ENCODE data around the gene SULF2.

SULF2 gene

GRCh38 chr20:47760686-47761481 lies 24.4 kb downstream of the SULF2 start:
- in situ Hi-C loops (cut with HindIII; ENCODE audit: low pct_unique_long_range_greater_than_20kb, low sequenced_read_pairs): no loop called here
- TF ChIP-seq JUND (IDR thresholded peaks at IDR 0.05; ENCODE audit: low read depth): no peak
- DNase-seq (ENCODE audit: low read depth in 1 of 2, low spot score in 1 of 2): no peak

DNA sequence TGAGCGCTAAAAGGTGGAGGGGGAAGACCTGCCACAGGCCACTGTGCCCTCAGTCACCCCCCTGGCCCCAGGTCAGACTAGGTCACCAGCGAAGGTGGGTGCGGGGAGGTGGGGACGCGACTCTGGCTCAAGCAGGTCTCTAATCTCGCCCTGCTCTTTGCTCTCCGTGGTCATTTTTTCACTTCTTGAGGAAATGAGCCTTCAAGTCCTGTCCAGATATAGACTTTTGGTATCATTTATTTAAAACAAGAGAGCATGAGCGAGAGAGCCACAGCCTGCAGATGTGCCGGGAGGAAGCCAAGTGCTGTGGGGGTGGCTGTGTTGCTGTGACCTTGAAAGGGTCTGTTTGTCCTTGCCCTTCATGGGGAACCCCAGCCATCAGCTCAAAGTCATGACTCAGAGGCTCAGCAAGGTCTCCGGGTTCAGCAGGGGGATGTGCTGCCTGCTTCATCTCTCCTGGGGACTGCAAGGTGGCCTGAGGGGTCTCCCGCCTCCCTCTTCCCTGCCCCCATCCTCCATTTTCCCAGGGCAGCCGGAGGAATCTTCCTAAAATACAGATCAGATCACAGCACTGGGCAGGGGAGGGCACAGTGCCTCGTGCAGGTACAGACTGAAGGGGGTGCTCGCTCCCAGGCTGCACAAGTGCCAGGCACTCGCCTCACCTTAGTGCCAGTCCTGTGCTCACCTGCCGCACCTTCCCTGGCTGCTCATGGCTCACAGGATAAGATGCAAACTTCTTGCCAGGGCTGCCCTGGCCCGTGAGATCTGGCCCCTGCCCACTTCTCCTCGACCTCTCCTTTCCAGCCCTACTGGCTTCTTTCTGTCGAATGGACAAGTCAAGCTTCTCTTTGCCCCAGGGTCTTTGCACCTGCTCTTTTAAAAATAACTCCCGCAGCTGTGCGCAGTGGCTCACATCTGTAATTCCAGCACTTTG lies 26.5 kb downstream of the SULF2 start:
- TF ChIP-seq JUND (IDR thresholded peaks at IDR 0.05; ENCODE audit: low read depth): no peak
- no peak for DNase-seq (ENCODE audit: low read depth in 1 of 2, low spot score in 1 of 2)
- in situ Hi-C loops (cut with HindIII; ENCODE audit: low pct_unique_long_range_greater_than_20kb, low sequenced_read_pairs): no loop called here

DNA sequence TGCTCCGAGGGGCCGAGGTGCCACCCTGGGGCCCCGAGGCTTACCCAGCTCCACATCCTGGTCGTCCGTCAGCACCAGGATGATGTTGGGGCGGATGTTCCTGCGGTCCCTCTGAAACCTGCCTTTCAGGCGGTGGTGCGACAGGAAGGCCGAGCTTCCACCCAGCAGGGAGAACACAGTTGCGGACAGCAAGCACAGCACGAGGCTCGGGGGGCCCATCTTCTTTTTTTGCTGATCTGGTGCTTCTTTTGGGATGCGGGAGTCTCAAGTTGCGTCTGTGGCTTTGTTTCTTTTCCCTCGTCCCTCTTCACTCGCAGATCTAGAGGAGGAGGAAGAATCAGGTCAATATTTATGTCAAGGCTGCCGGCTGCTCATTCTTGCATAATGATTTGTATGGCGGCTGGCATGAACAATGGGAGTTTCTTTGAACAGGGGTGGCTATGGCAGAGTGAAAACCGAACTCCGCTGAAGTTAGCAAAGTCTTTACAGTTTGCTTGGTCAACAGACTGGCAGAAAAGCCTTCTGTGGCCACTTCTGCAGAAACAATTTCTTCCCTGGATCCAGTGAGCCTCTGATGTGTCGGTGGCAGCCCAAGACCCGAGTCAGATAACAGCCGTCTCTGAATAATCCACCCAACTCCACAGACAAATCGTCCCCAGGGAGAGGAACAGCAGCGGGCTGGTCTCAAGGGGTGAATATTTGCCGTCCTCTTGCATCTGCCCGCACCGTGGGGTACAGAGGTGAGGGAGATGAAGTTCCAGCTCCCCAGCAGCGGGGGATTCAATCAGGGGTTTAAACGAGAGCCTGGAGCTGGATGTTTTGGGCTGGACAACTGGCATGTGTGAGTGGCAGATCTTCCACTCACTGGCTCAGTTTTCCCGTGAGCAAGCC lies 27.9 kb downstream of the SULF2 start:
- no peak for TF ChIP-seq JUND (IDR thresholded peaks at IDR 0.05; ENCODE audit: low read depth)
- DNase-seq (ENCODE audit: low read depth in 1 of 2, low spot score in 1 of 2): no peak
- in situ Hi-C loops (cut with HindIII; ENCODE audit: low pct_unique_long_range_greater_than_20kb, low sequenced_read_pairs): no loop called here

- no peak for TF ChIP-seq JUND (IDR thresholded peaks at IDR 0.05; ENCODE audit: low read depth)
- DNase-seq (ENCODE audit: low read depth in 1 of 2, low spot score in 1 of 2): no peak
- in situ Hi-C loops (cut with HindIII; ENCODE audit: low pct_unique_long_range_greater_than_20kb, low sequenced_read_pairs): no loop called here
Observed at GRCh38 chr20:47754946-47755652, 30.2 kb downstream of the SULF2 start.

DNA sequence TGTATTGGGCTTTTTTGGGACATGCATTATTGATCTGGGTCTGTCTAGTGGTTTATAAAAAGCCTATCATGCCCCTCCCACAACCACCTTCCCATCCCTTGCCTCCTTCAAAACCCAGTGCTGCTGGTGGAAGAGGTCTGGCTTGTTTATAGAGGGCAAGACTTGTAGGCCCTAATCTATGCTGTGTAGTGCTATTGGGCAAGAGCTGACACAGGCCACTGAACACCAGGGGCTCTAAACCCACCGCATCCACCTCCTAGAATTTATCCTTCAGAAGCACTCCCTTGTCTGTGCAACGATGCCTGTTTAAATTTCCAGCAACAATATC lies 30.9 kb downstream of the SULF2 start:
- in situ Hi-C loops (cut with HindIII; ENCODE audit: low pct_unique_long_range_greater_than_20kb, low sequenced_read_pairs): no loop called here
- no peak for DNase-seq (ENCODE audit: low read depth in 1 of 2, low spot score in 1 of 2)
- no peak for TF ChIP-seq JUND (IDR thresholded peaks at IDR 0.05; ENCODE audit: low read depth)

- DNase-seq (ENCODE audit: low read depth in 1 of 2, low spot score in 1 of 2): no peak
- no peak for TF ChIP-seq JUND (IDR thresholded peaks at IDR 0.05; ENCODE audit: low read depth)
- in situ Hi-C loops (cut with HindIII; ENCODE audit: low pct_unique_long_range_greater_than_20kb, low sequenced_read_pairs): no loop called here
Observed at GRCh38 chr20:47753576-47754387, 31.5 kb downstream of the SULF2 start.

- no peak for DNase-seq (ENCODE audit: low read depth in 1 of 2, low spot score in 1 of 2)
- TF ChIP-seq JUND (IDR thresholded peaks at IDR 0.05; ENCODE audit: low read depth): no peak
- in situ Hi-C loops (cut with HindIII; ENCODE audit: low pct_unique_long_range_greater_than_20kb, low sequenced_read_pairs): no loop called here
Observed at GRCh38 chr20:47751449-47751848, 33.8 kb downstream of the SULF2 start.

GRCh38 chr20:47749339-47749738 lies 35.9 kb downstream of the SULF2 start:
- DNase-seq (ENCODE audit: low read depth in 1 of 2, low spot score in 1 of 2): no peak
- in situ Hi-C loops (cut with HindIII; ENCODE audit: low pct_unique_long_range_greater_than_20kb, low sequenced_read_pairs): no loop called here
- no peak for TF ChIP-seq JUND (IDR thresholded peaks at IDR 0.05; ENCODE audit: low read depth)

- no peak for DNase-seq (ENCODE audit: low read depth in 1 of 2, low spot score in 1 of 2)
- no peak for TF ChIP-seq JUND (IDR thresholded peaks at IDR 0.05; ENCODE audit: low read depth)
- in situ Hi-C loops (cut with HindIII; ENCODE audit: low pct_unique_long_range_greater_than_20kb, low sequenced_read_pairs): no loop called here
Observed at GRCh38 chr20:47748823-47749222, 36.5 kb downstream of the SULF2 start.

DNA sequence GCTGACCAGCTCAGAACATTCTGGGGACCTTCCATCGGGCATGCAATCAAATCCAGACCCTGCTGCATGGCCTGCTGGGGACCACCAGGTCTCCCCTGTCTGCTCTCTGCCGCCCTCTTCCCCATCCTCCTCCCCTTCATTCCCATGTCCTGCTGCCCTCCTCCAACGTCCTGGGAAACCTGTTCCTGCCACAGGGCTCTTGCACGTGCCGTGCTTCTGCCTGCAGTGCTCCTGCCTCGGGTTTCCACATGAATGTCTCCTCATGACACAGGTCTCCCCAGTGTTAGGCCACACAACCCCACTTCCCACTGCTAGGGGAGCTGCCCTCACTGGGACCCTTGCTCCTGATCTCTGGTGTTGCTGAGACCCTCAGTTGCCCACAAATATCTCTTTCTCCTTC lies 37.2 kb downstream of the SULF2 start:
- no peak for DNase-seq (ENCODE audit: low read depth in 1 of 2, low spot score in 1 of 2)
- in situ Hi-C loops (cut with HindIII; ENCODE audit: low pct_unique_long_range_greater_than_20kb, low sequenced_read_pairs): no loop called here
- TF ChIP-seq JUND (IDR thresholded peaks at IDR 0.05; ENCODE audit: low read depth): no peak

DNA sequence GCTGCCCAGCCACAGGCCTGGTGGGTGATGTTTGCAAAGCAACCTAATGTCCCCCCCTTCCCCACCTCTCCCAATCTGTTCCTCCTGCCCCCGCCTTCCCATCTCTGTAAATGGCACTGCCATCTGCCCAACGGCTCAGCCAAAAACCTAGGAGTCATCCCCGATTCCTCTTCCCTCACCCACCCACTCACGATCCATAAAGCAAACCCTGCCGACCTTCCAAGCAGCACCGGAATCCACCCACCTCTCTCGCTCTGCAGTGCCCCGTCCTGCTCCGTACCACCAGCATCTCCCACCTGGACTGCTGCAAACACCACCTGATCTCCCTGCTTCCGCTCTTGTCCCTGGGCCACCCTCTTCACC lies 37.6 kb downstream of the SULF2 start:
- no peak for TF ChIP-seq JUND (IDR thresholded peaks at IDR 0.05; ENCODE audit: low read depth)
- in situ Hi-C loops (cut with HindIII; ENCODE audit: low pct_unique_long_range_greater_than_20kb, low sequenced_read_pairs): no loop called here
- DNase-seq (ENCODE audit: low read depth in 1 of 2, low spot score in 1 of 2): no peak

Measured in T47D (cell line).